IPS DF 6.9 (cell line): ENCODE results near the gene LRGUK.
"Not testable (repeated sequence)": the region's sequence is repeated elsewhere in the genome, so short reads cannot be mapped to it uniquely, and the experiment has no call there.

Experiments used
- DNase-seq: peaks from one replicate; pipeline ENCODE4 v3.0.0-alpha.2; 2013; ENCODE audit warnings: low read depth, low spot score
- H3K27ac ChIP-seq: one replicate; pipeline ENCODE4 v1.5.1; 2013; ENCODE audit warnings: low read length, control low read depth
- H3K27me3 ChIP-seq: 2 replicates; pipeline ENCODE4 v1.6.1; 2013; ENCODE audit warnings: mild to moderate bottlenecking, low read length; ENCODE audit not compliant: control insufficient read depth, insufficient read depth
- H3K36me3 ChIP-seq: 2 replicates; pipeline ENCODE4 v1.6.1; 2013; ENCODE audit warnings: low read length; ENCODE audit not compliant: control insufficient read depth, insufficient read depth
- H3K4me1 ChIP-seq: 2 replicates; pipeline ENCODE4 v1.6.1; 2013; ENCODE audit warnings: low read length; ENCODE audit not compliant: control insufficient read depth, insufficient read depth
- H3K4me3 ChIP-seq: 2 replicates; pipeline ENCODE4 v1.5.1; 2013; ENCODE audit warnings: mild to moderate bottlenecking, low read length
- H3K9me3 ChIP-seq: 2 replicates; pipeline ENCODE4 v1.6.1; 2013; ENCODE audit warnings: low read length, inconsistent platforms; ENCODE audit not compliant: control insufficient read depth, insufficient read depth
- WGBS: extraction: QIAGEN DNeasy Blood & Tissue Kit; methylation state at CpG from one replicate; pipeline ENCODE4 v1.1.7; 2013; ENCODE audit warnings: mixed read lengths, missing lambda C conversion rate; ENCODE audit not compliant: insufficient read length, insufficient coverage; 5-methylcytosine and 5-hydroxymethylcytosine counted together

The LRGUK gene

DNA sequence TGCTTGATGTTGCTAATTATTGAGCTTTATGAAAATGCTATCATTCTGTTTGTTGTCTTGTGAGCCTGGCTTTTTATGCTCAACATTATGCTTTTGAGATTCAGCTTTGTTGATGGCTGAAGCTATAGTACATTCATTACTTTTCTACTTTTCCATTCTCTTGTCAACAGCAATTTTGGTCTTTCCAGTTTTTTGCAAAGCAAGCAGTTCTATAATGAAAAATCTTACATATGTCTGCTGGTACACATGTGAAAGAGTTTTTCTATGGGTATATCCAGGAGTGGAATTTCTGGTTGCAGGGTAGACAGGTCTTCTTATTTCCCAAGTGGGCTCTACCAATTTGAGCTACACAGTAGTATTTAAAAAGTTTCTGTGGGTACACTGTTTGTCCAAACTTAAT lies 152.8 kb downstream of the LRGUK start:
- no peaks in the 10 kb centered on the region for H3K4me1 ChIP-seq
- H3K36me3 ChIP-seq = 0 out of 2 replicates have a peak, but pooled peaks cover 2% of the 10 kb centered on the region
- no peak overlapping the region for H3K4me3 ChIP-seq
- H3K27me3 ChIP-seq = no peaks in the 10 kb centered on the region
- no peak for DNase-seq
- no peaks in the 10 kb centered on the region for H3K9me3 ChIP-seq
- no peak overlapping the region for H3K27ac ChIP-seq

DNA sequence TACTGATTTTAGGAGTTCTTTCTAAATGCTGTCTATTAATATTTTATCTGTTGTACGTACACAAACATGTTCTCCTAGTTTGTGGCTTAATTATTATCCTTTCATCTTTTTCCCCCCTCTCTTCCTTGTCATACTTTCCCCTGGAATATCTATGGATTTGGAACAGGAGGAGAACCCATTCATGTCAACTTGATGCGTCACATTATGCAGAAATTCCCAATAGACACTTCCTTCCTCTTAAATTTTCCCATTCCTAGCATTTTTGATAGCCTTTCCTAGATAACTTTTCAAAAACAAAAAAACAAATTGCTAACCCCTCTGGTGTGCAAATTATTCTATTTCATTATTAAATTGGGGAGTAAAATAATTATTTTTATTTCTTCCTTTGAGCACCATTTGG lies 153.4 kb downstream of the LRGUK start:
- WGBS = no CpG with 5 or more reads among the region's 2 CpGs
- no peaks in the 10 kb centered on the region for H3K27me3 ChIP-seq
- H3K27ac ChIP-seq = no peak overlapping the region
- 0 out of 2 replicates have a peak, but pooled peaks cover 2% of the 10 kb centered on the region for H3K36me3 ChIP-seq
- DNase-seq = no peak
- no peak overlapping the region for H3K4me3 ChIP-seq
- H3K9me3 ChIP-seq = no peaks in the 10 kb centered on the region
- no peaks in the 10 kb centered on the region for H3K4me1 ChIP-seq

DNA sequence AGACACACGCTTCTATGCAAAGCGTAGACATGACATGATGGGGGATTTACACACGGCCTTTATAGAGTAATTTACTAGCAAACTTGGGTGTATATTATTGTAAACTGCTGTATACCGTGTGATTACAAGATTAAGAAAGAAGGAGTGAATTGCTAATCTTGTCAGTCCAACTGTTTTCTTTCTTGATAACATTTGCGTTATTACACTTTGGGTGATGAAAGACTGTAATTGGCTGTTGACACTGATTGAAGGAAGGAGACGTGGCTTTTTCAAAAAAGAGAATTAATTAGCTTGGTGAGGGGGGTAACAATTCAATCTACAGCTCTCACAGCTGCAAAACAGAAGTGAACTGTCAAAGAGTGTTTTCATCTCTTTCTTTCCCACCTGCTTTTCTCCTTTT lies 156.9 kb downstream of the LRGUK start:
- Histone ChIP-seq H3K4me1 (no peaks in the 10 kb centered on the region), H3K9me3 (no peaks in the 10 kb centered on the region), H3K4me3 (no peak overlapping the region), H3K36me3 (0 out of 2 replicates have a peak, but pooled peaks cover 2% of the 10 kb centered on the region), H3K27ac (no peak overlapping the region), H3K27me3 (no peaks in the 10 kb centered on the region)
- DNase-seq = no peak
- no CpG with 5 or more reads among the region's 6 CpGs for WGBS

DNA sequence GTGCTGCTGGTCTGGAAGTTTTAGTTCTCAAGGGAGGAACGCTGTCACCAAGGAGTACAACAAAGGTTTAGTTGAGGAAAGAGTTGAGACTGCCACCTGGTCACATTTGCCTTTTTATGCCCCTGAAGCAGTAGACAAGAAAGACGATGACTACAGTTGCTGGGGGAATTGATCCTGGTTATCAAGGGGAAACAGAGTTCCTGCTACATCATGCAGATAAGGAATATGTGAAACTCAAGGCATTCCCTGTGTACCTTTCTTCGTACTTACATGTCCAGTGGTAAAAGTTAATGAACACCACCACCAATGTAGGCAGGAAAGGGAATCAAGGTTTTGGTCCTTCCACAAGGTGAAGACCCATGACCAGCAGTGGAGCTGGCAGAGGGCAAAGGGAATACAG lies 157.8 kb downstream of the LRGUK start:
- no CpG with 5 or more reads among the region's 3 CpGs for WGBS
- H3K36me3 ChIP-seq = 0 out of 2 replicates have a peak, but pooled peaks cover 2% of the 10 kb centered on the region
- H3K4me3 ChIP-seq = no peak overlapping the region
- no peak for DNase-seq
- H3K27ac ChIP-seq = no peak overlapping the region
- H3K27me3 ChIP-seq = no peaks in the 10 kb centered on the region
- H3K9me3 ChIP-seq = no peaks in the 10 kb centered on the region
- H3K4me1 ChIP-seq = no peaks in the 10 kb centered on the region

DNA sequence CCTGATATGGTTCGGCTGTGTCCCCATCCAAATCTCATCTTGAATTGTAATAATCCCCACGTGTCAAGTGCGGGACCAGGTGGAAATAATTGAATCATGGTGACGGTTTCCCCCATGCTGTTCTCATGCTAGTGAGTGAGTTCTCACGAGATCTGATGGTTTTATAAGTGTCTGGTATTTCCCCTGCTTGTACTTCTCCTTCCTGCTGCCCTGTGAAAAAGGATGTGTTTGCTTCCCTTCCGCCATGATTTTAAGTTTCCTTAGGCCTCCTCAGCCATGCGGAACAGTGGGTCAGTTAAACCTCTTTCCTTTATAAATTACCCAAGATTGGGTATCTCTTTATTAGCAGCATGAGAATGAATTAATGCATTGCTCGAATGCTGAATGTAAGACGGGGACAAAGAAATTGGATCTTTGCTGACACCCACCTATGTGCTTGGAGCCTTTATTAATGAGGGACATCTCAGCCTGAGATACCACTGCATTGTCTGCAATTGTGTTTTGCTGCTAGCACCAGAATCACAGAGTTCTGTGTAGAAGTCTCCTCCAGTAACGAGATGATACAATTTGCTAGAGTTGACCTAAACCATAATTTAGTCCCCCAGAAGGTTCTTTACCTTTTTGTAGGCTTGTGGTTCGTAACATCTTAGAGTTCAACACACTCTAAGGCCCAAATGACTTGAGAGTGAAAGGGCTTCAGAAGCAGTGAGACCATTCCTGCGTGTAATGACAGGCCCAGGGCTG lies 160.9 kb downstream of the LRGUK start:
- H3K4me3 ChIP-seq = no peak overlapping the region
- no peaks in the 10 kb centered on the region for H3K9me3 ChIP-seq
- DNase-seq = no peak
- H3K36me3 ChIP-seq = no peaks in the 10 kb centered on the region
- no peaks in the 10 kb centered on the region for H3K4me1 ChIP-seq
- no peak overlapping the region for H3K27ac ChIP-seq
- H3K27me3 ChIP-seq = no peaks in the 10 kb centered on the region
- WGBS = no CpG with 5 or more reads among the region's 12 CpGs

DNA sequence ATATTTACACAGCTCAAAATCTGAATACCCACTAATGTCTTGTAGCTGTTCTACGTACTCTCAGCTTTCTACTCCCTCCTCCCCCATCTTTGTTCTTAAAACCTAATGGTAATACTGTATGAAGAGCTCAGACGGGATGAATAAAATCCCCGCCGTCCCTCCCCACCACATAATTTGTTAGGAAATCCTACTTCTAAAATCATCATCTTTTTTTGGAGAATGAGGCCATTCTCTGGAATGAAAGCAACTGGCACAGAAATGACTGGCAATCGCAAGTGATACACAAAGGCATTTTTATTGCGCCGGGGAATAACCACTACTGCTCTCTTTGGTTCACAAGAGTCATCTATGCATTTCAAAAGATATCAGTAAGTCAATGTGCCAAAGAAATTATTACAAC lies 162.3 kb downstream of the LRGUK start:
- DNase-seq = no peak
- Histone ChIP-seq H3K36me3 (no peaks in the 10 kb centered on the region), H3K4me3 (no peak overlapping the region), H3K27me3 (no peaks in the 10 kb centered on the region), H3K4me1 (no peaks in the 10 kb centered on the region), H3K27ac (no peak overlapping the region), H3K9me3 (no peaks in the 10 kb centered on the region)
- WGBS = no CpG with 5 or more reads among the region's 7 CpGs

DNA sequence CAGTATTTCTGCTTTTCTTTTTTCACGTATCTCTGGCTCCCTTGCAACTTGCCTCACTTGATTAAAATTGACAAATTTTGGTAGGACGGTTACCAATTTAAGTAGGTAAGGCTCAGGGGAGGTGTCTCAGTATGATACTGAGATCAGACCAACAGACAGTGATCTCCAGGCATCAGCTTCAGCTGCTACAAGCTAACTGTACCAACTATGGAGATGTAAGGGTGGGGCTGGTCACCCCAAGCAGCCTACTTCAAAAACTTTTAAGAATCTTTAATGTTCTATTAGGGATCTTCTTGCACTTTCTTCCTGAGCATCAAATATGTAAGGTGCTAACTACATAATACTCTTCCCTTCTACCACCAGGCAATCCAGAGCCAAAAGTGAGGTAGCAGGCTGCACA lies 162.7 kb downstream of the LRGUK start:
- Histone ChIP-seq H3K27ac (no peak overlapping the region), H3K4me1 (no peaks in the 10 kb centered on the region), H3K9me3 (no peaks in the 10 kb centered on the region), H3K27me3 (no peaks in the 10 kb centered on the region), H3K4me3 (no peak overlapping the region), H3K36me3 (0 out of 2 replicates have a peak, but pooled peaks cover 3% of the 10 kb centered on the region)
- no CpG with 5 or more reads among the region's 2 CpGs for WGBS
- DNase-seq = no peak

DNA sequence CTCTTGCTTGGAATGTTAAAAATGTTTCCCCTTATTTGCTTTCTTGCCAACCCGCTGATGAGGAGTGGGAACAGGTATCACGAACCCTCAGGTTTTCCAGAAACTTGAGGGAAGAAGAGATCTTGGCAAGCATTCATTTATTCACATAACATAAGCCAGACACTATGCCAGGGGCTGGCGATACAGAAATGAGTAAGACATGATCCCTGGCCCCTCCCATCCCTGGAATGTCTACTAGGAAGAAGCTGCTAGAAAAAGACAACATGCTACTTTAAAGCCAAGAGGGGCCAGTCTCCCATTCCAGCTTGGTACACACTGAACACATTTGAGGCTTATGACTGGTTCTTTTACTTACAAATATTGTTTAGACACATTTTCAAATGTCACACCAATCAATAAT lies 163.1 kb downstream of the LRGUK start:
- no peak overlapping the region for H3K27ac ChIP-seq
- H3K9me3 ChIP-seq = no peaks in the 10 kb centered on the region
- H3K36me3 ChIP-seq = 0 out of 2 replicates have a peak, but pooled peaks cover 4% of the 10 kb centered on the region
- no CpG with 5 or more reads among the region's 3 CpGs for WGBS
- H3K27me3 ChIP-seq = no peaks in the 10 kb centered on the region
- H3K4me3 ChIP-seq = no peak overlapping the region
- DNase-seq = no peak
- no peaks in the 10 kb centered on the region for H3K4me1 ChIP-seq

DNA sequence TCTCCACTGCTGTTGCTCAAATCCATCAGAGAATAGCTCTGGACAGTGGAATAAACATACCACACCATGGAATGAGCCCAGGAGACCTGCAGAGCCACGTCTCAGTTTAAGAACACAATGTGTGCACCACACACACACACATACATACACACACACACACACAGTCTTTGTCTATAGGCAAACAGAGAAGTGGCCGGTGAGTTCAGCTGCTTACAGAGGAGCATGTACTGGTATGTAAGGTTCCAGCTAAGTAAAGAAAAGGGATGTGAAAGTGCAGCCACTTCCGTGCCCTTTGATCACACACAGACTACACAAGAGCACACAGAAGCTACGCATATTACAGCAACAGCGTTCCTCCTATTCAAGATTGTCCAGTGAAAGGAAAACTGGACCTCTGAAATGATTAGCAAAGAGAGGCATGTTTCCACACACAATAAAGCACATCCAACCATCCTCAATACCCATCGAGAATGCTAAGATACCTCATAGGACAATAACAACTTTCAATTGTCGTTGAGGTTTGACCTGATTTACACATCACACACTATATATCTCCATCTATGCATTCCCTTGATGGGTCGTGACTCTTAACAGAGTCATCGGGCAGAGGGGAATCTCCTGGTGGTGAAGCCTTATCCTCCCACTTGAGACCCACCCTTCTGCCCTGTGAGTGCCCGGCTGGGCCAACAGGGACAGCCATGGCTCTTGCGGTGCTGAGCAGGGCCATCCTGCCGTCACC lies 166.0 kb downstream of the LRGUK start:
- H3K4me1 ChIP-seq = no peaks in the 10 kb centered on the region
- H3K9me3 ChIP-seq = no peaks in the 10 kb centered on the region
- 0 out of 2 replicates have a peak, but pooled peaks cover 4% of the 10 kb centered on the region for H3K36me3 ChIP-seq
- H3K27ac ChIP-seq = no peak overlapping the region
- DNase-seq = no peak
- no peak overlapping the region for H3K4me3 ChIP-seq
- WGBS = no CpG with 5 or more reads among the region's 12 CpGs
- H3K27me3 ChIP-seq = no peaks in the 10 kb centered on the region

DNA sequence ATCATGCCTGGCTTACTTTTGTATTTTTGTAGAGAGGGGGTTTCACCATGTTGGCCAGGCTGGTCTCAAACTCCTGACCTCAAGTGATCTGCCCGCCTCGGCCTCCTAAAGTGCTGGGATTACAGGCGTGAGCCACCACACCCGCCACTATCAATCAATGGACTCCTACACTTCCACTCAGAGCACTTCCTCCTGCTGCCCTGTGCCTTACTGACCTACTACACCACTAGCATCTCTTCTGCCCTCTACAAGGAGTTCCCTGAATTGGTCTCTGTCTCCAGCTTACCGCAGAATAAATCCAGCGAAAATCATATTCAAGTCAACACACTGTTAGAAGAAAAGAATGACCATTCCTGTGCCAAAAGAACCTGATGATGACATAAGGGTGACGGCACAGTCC lies 168.8 kb downstream of the LRGUK start:
- not testable (repeated sequence) for H3K36me3 ChIP-seq, H3K4me3 ChIP-seq, H3K4me1 ChIP-seq, H3K9me3 ChIP-seq, H3K27me3 ChIP-seq, H3K27ac ChIP-seq, DNase-seq
- no CpG with 5 or more reads among the region's 7 CpGs for whole genome bisulfite sequencing
